GM12878 (cell line): ENCODE measurements around the gene CD101.

ENCODE experiments used
- BHLHE40 ChIP-seq, 2 experiments: fragments of 450-650 bp in 1 of 2; IDR thresholded peaks; 2 replicates each; pipeline ENCODE4 v1.6.1; 2011 to 2017; ENCODE audit warnings: low read depth in 2 of 2, borderline replicate concordance in 1 of 2, improper control_type of control experiment in 1 of 2, low read length in 1 of 2, mild to moderate bottlenecking in 1 of 2
- EP300 ChIP-seq, 2 experiments: fragments of 150-350 bp in 1 of 2; IDR thresholded peaks; 2 replicates each; pipeline ENCODE4 v1.6.1; 2011 to 2012; ENCODE audit warnings: low read depth in 2 of 2, low read length in 2 of 2, borderline replicate concordance in 1 of 2, improper control_type of control experiment in 1 of 2, inconsistent platforms in 1 of 2; ENCODE audit not compliant: control insufficient read depth in 1 of 2
- GABPA ChIP-seq: IDR thresholded peaks from 2 replicates; pipeline ENCODE4 v1.6.1; 2014; ENCODE audit warnings: antibody characterized with exemption, low read depth, mild to moderate bottlenecking, inconsistent platforms
- POLR2A ChIP-seq: IDR thresholded peaks from 2 replicates; pipeline ENCODE4 v1.6.1; 2011; ENCODE audit warnings: low read depth, mild to moderate bottlenecking, low read length
- RAD21 ChIP-seq: IDR thresholded peaks from 2 replicates; pipeline ENCODE4 v1.6.1; 2011; ENCODE audit warnings: mild to moderate bottlenecking, low read depth, low read length, moderate library complexity; ENCODE audit not compliant: insufficient read depth
- SKIL ChIP-seq: fragments of 450-650 bp; IDR thresholded peaks from 2 replicates; pipeline ENCODE4 v1.6.1; 2017; ENCODE audit warnings: mild to moderate bottlenecking, low read depth, inconsistent platforms; ENCODE audit not compliant: poor library complexity, severe bottlenecking

GRCh38 chr1:116988908-116989307 lies 12.7 kb upstream of the CD101 start:
- TF ChIP-seq SKIL (no peak), POLR2A (no peak), EP300 (IDR thresholded peaks at IDR 0.05; ENCODE audit: borderline replicate concordance in 1 of 2, control insufficient read depth in 1 of 2, low read depth in 2 of 2, low read length in 2 of 2) (no peak), RAD21 (no peak), GABPA (no peak), BHLHE40 (IDR thresholded peaks at IDR 0.05; ENCODE audit: borderline replicate concordance in 1 of 2, low read depth in 2 of 2, low read length in 1 of 2) (no peak)
